Kidney tubule cell (primary cell): Measurements from ENCODE around the gene GPR3.
"Not testable (repeated sequence)": the region's sequence is repeated elsewhere in the genome, so short reads cannot be mapped to it uniquely, and the experiment has no call there.

Experiments
- DNase-seq: peaks from one replicate; pipeline ENCODE4 v3.0.0-alpha.2; 2018; ENCODE audit warnings: low spot score

GPR3 gene

GRCh38 chr1:27380224-27380623 is 12.2 kb upstream of the GPR3 start:
- no peak for DNase-seq

- no peak for DNase-seq
These were observed 11.4 kb upstream of the GPR3 start for GRCh38 chr1:27380766-27381733.

GRCh38 chr1:27381969-27382762 is 10.3 kb upstream of the GPR3 start:
- DNase-seq: no peak

- DNase-seq: peak; percentile 42
These were observed 9.3 kb upstream of the GPR3 start, which contains the start of gene CD164L2 for GRCh38 chr1:27383039-27383605. TSS of gene CD164L2 (minus strand) at chr1:27383333. CDS start at chr1:27383239, 94 bp downstream.

- DNase-seq: no peak
These were observed 8.8 kb upstream of the GPR3 start for GRCh38 chr1:27383661-27384060.

GRCh38 chr1:27384797-27385196 is 7.6 kb upstream of the GPR3 start:
- not testable (repeated sequence) for DNase-seq

- peak; percentile 67 for DNase-seq
These were observed 4.0 kb upstream of the GPR3 start for GRCh38 chr1:27388337-27389005.

GRCh38 chr1:27391511-27392095 is 819 bp upstream of the GPR3 start:
- peak; percentile 49 for DNase-seq

GRCh38 chr1:27392778-27393635 is 585 bp downstream of the GPR3 start:
- DNase-seq: no peak

- DNase-seq: no peak
These were observed 1.3 kb downstream of the GPR3 start for GRCh38 chr1:27393641-27394281.

- no peak for DNase-seq
These were observed 1.8 kb downstream of the GPR3 start for GRCh38 chr1:27394282-27394658.

GRCh38 chr1:27394925-27395324 is 2.5 kb downstream of the GPR3 start:
- DNase-seq: no peak

- DNase-seq: peak; percentile 77
These were observed 3.2 kb downstream of the GPR3 start for GRCh38 chr1:27395441-27396195.

GRCh38 chr1:27397110-27397509 is 4.7 kb downstream of the GPR3 start:
- no peak for DNase-seq

- no peak for DNase-seq
These were observed 5.3 kb downstream of the GPR3 start for GRCh38 chr1:27397749-27398148.

GRCh38 chr1:27398405-27399149 is 6.2 kb downstream of the GPR3 start:
- DNase-seq: no peak

GRCh38 chr1:27399251-27400025 is 7.0 kb downstream of the GPR3 start:
- no peak for DNase-seq
